Esophagus squamous epithelium (tissue), 5 donors: ENCODE data around the gene TAGAP. TPM values are rescaled to one million over a fixed set of nuclear protein-coding genes. Genes with fewer than 3 reads are reported as not detected.

Experiments used
- DNase-seq: peaks from one replicate; lab custom pipeline; 2025; lab: John Stamatoyannopoulos, UW
- H3K27ac ChIP-seq, 4 donors: fragments of 200-600 bp; sonication (generic); one replicate each; pipeline ENCODE4 v1.5.1; 2016 to 2019; ENCODE audit warnings: mild to moderate bottlenecking in 1 of 4
- H3K27me3 ChIP-seq, 4 donors: fragments of 200-600 bp; sonication (generic); 1 replicate in 3 of 4; 2 replicates in 1 of 4; pipeline versions ENCODE4 v1.5.1 to v1.6.0; 2017 to 2021; ENCODE audit warnings: antibody characterized with exemption in 1 of 4
- H3K36me3 ChIP-seq, 3 donors: fragments of 200-600 bp; sonication (generic); one replicate each; pipeline ENCODE4 v1.5.1; 2016 to 2019
- H3K4me1 ChIP-seq, 3 donors: fragments of 200-600 bp; sonication (generic); one replicate each; pipeline ENCODE4 v1.5.1; 2017 to 2019
- H3K4me3 ChIP-seq, 4 donors: fragments of 200-600 bp; sonication (generic); 1 replicate in 3 of 4; 2 replicates in 1 of 4; pipeline ENCODE4 v1.5.1; 2016 to 2019; ENCODE audit warnings: mild to moderate bottlenecking in 2 of 4, moderate library complexity in 1 of 4
- H3K9me3 ChIP-seq, 3 donors: fragments of 200-600 bp; sonication (generic); one replicate each; pipeline ENCODE4 v1.5.1; 2016 to 2019
- POLR2A ChIP-seq, 4 donors: fragments of 450-650 bp; IDR thresholded peaks; one replicate each; pipeline ENCODE4 v1.6.1; 2017; ENCODE audit warnings: antibody characterized with exemption in 4 of 4, mild to moderate bottlenecking in 4 of 4, moderate library complexity in 3 of 4
- WGBS, 2 donors: methylation state at CpG; one replicate each; pipeline ENCODE4 v1.1.5; 2018; 5-methylcytosine and 5-hydroxymethylcytosine counted together
- intact Hi-C: fragments of 100-400 bp; cut with DNase I; formaldehyde crosslinking; loops from one replicate; pipeline ENCODE4 v1.15.0; 2022
- total RNA-seq, 4 donors: library from RNA; depleted of rRNA; stranded (reverse); fragments of >200 nt; gene quantifications; one replicate each; pipeline ENCODE4 v1.1.0, GENCODE V29; 2016
- TF ChIP-seq, protein P1 (sequence below), 6 experiments: fragments of 450-650 bp in 4 of 6; fragments of 200-600 bp in 2 of 6; sonication (generic) in 2 of 6; IDR thresholded peaks; one replicate each; pipeline ENCODE4 v1.5.1; 2016 to 2019; ENCODE audit warnings: antibody characterized with exemption in 6 of 6, mild to moderate bottlenecking in 4 of 6, moderate library complexity in 4 of 6
- donor health status: DM: yes; HTN: yes; CAD: no.

TAGAP gene, protein sequence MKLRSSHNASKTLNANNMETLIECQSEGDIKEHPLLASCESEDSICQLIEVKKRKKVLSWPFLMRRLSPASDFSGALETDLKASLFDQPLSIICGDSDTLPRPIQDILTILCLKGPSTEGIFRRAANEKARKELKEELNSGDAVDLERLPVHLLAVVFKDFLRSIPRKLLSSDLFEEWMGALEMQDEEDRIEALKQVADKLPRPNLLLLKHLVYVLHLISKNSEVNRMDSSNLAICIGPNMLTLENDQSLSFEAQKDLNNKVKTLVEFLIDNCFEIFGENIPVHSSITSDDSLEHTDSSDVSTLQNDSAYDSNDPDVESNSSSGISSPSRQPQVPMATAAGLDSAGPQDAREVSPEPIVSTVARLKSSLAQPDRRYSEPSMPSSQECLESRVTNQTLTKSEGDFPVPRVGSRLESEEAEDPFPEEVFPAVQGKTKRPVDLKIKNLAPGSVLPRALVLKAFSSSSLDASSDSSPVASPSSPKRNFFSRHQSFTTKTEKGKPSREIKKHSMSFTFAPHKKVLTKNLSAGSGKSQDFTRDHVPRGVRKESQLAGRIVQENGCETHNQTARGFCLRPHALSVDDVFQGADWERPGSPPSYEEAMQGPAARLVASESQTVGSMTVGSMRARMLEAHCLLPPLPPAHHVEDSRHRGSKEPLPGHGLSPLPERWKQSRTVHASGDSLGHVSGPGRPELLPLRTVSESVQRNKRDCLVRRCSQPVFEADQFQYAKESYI
- 1 to 10 TPM in 3 of 4 donors, under 1 TPM in 1; 0.83 to 3.6 (median 2.4) TPM for total RNA-seq

DNA sequence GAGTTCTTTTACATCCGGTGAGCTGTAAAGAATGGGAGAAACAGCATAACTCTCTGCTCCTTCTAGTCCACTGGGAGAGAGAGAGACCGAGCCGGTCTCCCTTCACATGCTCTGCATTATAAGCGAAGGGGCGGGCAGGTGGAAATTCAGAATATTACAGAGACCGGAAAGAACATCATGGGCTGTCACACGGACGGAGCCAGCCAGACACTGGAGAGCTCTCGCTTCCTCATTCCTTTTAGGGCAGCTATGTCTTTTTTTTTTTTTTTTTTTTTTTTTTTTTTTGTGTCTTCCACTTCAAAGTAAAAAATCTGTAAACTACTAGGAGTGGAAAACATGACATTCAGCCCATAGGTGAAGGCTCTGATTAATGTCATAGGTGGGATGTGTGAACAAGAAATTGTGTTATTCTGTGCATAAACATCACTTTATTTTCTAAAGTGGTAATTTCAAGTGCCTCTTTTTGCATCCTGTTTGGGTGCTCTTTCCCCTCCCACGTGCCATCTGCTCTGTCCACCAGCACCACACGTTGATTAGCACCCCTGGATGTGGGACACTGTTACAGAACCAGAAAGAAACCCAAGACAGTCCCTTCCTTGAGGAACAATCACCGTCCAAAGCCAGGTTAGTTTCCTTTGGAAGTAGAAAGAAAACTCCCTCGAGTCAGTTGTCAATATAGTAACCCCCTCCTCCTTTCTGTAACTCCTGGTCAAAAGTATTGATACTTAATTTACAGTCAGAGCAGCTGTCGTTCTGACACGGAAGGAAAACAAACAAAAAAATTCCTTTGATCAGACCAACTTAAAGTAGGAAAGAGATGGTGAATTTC, at the start of gene TAGAP:
TSS of gene TAGAP (minus strand) at position 93 of the 829 bp plus-strand sequence. CDS start 845 bp downstream, outside the sequence.
- H3K4me1 ChIP-seq: peaks cover 0 to 30% (median 8%) of the 10 kb centered on the region in 3 donors
- peak within 1 kb of the TSS in 3 of 4 donors; percentile 28 to 52 (median 32) for H3K4me3 ChIP-seq
- TF ChIP-seq POLR2A (IDR thresholded peaks at IDR 0.05): peak in 3 of 4 donors; percentile 69 to 89 (median 70)
- TF ChIP-seq, protein P1, sequence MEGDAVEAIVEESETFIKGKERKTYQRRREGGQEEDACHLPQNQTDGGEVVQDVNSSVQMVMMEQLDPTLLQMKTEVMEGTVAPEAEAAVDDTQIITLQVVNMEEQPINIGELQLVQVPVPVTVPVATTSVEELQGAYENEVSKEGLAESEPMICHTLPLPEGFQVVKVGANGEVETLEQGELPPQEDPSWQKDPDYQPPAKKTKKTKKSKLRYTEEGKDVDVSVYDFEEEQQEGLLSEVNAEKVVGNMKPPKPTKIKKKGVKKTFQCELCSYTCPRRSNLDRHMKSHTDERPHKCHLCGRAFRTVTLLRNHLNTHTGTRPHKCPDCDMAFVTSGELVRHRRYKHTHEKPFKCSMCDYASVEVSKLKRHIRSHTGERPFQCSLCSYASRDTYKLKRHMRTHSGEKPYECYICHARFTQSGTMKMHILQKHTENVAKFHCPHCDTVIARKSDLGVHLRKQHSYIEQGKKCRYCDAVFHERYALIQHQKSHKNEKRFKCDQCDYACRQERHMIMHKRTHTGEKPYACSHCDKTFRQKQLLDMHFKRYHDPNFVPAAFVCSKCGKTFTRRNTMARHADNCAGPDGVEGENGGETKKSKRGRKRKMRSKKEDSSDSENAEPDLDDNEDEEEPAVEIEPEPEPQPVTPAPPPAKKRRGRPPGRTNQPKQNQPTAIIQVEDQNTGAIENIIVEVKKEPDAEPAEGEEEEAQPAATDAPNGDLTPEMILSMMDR (IDR thresholded peaks at IDR 0.05): no peak
- intact Hi-C loops: no loop called here
- WGBS, 2 donors: 29 to 45% methylated on average over 14 to 15 of the region's 15 CpGs
- peaks cover 0 to 5% (median 0%) of the 10 kb centered on the region in 4 donors for H3K27me3 ChIP-seq
- DNase-seq: no peak
- no peaks in the 10 kb centered on the region for H3K9me3 ChIP-seq
- H3K27ac ChIP-seq: peak within 1 kb of the TSS in 3 of 4 donors; percentile 49 to 82 (median 56)
- H3K36me3 ChIP-seq: no peaks in the 10 kb centered on the region

DNA sequence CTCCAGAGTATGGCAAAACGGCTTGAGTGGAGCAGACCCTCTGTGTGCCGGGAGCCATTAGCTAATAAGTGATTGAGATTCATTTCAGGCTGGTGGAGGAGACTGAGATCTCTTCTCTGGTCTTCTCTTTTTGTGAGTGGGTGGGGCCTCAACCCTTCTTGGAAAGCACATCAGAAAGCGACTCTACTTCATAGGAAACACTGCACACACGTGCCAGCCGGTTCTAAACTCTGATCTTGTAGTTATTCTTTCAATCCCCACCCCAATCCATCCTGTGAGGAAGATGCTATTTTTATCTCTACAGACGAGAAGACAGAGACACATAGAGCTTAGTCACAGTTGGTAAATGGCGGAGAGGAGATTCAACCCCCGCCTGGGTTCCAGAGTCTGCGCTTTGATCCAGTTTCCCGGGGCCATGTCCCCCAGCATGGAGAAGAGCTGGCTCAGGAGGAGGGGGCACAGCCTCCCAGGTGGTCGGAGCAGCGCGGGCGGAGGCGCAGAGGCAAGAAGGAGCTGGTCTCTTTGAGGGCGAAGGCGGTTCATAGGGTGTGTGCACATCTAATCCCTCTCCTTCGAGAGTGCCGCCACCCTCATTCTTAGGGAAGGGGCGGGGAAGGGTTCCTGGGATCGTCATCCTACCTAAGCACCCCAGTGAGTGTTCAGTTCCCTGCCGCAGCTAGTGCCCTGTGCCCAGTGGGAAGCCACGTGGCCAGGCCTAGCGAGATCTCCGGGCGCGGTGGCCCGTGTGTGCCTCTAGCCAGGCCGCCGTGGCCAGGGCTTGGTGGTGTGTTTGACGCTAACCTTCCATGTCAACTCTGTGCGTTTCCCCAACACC, 49.0 kb upstream of the TAGAP start:
- H3K4me1 ChIP-seq: peaks cover 0 to 8% (median 0%) of the 10 kb centered on the region in 3 donors
- no peak for TF ChIP-seq POLR2A (IDR thresholded peaks at IDR 0.05)
- TF ChIP-seq, protein P1 (IDR thresholded peaks at IDR 0.05): no peak
- H3K36me3 ChIP-seq: no peaks in the 10 kb centered on the region
- 59 to 95% methylated on average over 8 to 12 of the region's 32 CpGs for WGBS, 2 donors
- no peak overlapping the region for H3K4me3 ChIP-seq
- H3K27me3 ChIP-seq: no peaks in the 10 kb centered on the region
- H3K27ac ChIP-seq: no peak overlapping the region
- H3K9me3 ChIP-seq: no peaks in the 10 kb centered on the region
- DNase-seq: no peak
- intact Hi-C loops: no loop called here

DNA sequence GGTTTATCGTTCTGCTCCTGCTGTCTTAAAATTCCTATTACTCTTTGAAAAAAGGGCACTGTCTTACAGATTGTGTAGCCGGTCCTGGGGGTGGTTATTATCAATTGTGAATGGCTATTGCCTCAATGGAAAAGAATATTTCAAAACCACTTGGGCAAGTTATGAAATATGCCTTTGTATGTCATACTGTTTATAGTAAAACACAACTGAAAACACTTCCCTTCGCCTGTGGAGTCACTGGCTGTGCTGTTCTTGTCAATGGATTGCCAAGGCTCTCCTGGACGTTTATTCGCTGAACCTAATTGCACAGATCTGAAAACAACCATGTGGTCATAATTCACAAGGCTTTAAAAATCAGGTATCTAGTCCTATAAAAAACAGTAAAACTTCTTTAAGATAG, 47.8 kb upstream of the TAGAP start:
- WGBS, 2 donors: 53 to 69% methylated on average over 5 of the region's 5 CpGs
- H3K27ac ChIP-seq: no peak overlapping the region

More for the DNA sequence above, 47.8 kb upstream of the TAGAP start:
- DNase-seq: no peak
- Histone ChIP-seq H3K4me1 (peaks cover 0 to 8% (median 0%) of the 10 kb centered on the region in 3 donors), H3K27me3 (no peaks in the 10 kb centered on the region), H3K36me3 (no peaks in the 10 kb centered on the region), H3K4me3 (no peak overlapping the region), H3K9me3 (no peaks in the 10 kb centered on the region)
- no peak for TF ChIP-seq POLR2A (IDR thresholded peaks at IDR 0.05)
- TF ChIP-seq, protein P1 (IDR thresholded peaks at IDR 0.05): no peak
- intact Hi-C loops: no loop called here
